GM19324 (cell line): ENCODE measurements around the gene HAGH.

Source experiments
- ATAC-seq: cut with Tn5 transposase; IDR thresholded peaks from one replicate; pipeline ENCODE4 v1.9.1; 2021; ENCODE audit warnings: mild to moderate bottlenecking, moderate library complexity; ENCODE audit not compliant: unreplicated experiment, low FRiP score

Gene HAGH

GRCh38 chr16:1765826-1766225 is 60.8 kb downstream of the HAGH start:
- no peak for ATAC-seq

GRCh38 chr16:1764971-1765370 is 61.7 kb downstream of the HAGH start:
- no peak for ATAC-seq

GRCh38 chr16:1763521-1764511 is 62.8 kb downstream of the HAGH start:
- no peak for ATAC-seq

GRCh38 chr16:1762879-1763520 is 63.6 kb downstream of the HAGH start:
- no peak for ATAC-seq

GRCh38 chr16:1762196-1762878 is 64.3 kb downstream of the HAGH start:
- no peak for ATAC-seq

- ATAC-seq, result no peak
Observed at GRCh38 chr16:1761751-1762150, 64.9 kb downstream of the HAGH start.

- no peak for ATAC-seq
Observed at GRCh38 chr16:1760911-1761310, 65.7 kb downstream of the HAGH start.

GRCh38 chr16:1759511-1759910 is 67.1 kb downstream of the HAGH start:
- ATAC-seq, result no peak

GRCh38 chr16:1758923-1759322 is 67.7 kb downstream of the HAGH start:
- no peak for ATAC-seq

GRCh38 chr16:1757714-1758461 is 68.7 kb downstream of the HAGH start:
- ATAC-seq, result no peak
